Ascending aorta (tissue), 2 donors: ENCODE measurements around the gene HSPE1. TPM values are rescaled to one million over a fixed set of nuclear protein-coding genes. Genes with fewer than 3 reads are reported as not detected.

Experiments
- DNase-seq, 2 donors: peaks; one replicate each; pipeline ENCODE4 v3.0.0-alpha.2; 2019; ENCODE audit warnings: low spot score in 2 of 2
- H3K27ac ChIP-seq, 2 donors: fragments of 200-600 bp; sonication (generic); one replicate each; pipeline ENCODE4 v1.5.1; 2016 to 2017; ENCODE audit warnings: mild to moderate bottlenecking in 1 of 2
- H3K27me3 ChIP-seq: fragments of 200-600 bp; sonication (generic); one replicate; pipeline ENCODE4 v1.5.1; 2017
- H3K36me3 ChIP-seq, 2 donors: fragments of 200-600 bp; sonication (generic); one replicate each; pipeline ENCODE4 v1.5.1; 2016
- H3K4me1 ChIP-seq, 2 donors: fragments of 200-600 bp; sonication (generic); one replicate each; pipeline ENCODE4 v1.5.1; 2016 to 2017; ENCODE audit warnings: mild to moderate bottlenecking in 1 of 2
- H3K4me3 ChIP-seq, 2 donors: fragments of 200-600 bp; sonication (generic); one replicate each; pipeline ENCODE4 v1.5.1; 2016 to 2017; ENCODE audit warnings: mild to moderate bottlenecking in 1 of 2
- H3K9me3 ChIP-seq, 2 donors: fragments of 200-600 bp; sonication (generic); one replicate each; pipeline ENCODE4 v1.5.1; 2016
- intact Hi-C: fragments of 100-400 bp; cut with DNase I; formaldehyde crosslinking; loops from one replicate; pipeline ENCODE4 v1.15.1; 2023
- total RNA-seq: library from RNA; depleted of rRNA; stranded (reverse); fragments of >200 nt; gene quantifications from one replicate; pipeline ENCODE4 v1.1.0, GENCODE V29; 2016
- TF ChIP-seq, protein P1 (sequence below), 3 experiments: fragments of 200-600 bp in 2 of 3; fragments of 450-650 bp in 1 of 3; sonication (generic) in 2 of 3; IDR thresholded peaks; one replicate each; pipeline ENCODE4 v1.5.1; 2016 to 2019; ENCODE audit warnings: antibody characterized with exemption in 3 of 3, mild to moderate bottlenecking in 1 of 3, moderate library complexity in 1 of 3

Gene HSPE1
- total RNA-seq, 1 donor from 2014 or later = 72.7 TPM

DNA sequence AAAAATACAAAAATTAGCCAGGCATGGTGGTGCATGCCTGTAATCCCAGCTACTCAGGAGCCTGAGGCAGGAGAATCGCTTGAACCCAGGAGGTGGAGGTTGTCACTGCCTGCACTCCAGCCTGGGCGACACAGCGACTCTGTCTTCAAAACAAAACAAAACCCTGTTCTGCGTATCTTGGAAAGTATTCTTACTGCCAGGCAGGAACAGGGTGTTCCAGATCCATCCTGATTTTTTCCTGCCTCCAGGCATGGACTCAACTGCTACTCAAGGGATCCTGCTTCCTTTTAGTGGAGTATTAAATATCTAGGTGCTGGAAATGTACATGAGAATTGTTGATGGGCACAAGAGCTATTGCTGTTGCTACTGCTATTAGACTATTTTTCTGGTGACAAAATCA lies 12.8 kb upstream of the HSPE1 start:
- H3K27me3 ChIP-seq = no peaks in the 10 kb centered on the region
- TF ChIP-seq, protein P1, sequence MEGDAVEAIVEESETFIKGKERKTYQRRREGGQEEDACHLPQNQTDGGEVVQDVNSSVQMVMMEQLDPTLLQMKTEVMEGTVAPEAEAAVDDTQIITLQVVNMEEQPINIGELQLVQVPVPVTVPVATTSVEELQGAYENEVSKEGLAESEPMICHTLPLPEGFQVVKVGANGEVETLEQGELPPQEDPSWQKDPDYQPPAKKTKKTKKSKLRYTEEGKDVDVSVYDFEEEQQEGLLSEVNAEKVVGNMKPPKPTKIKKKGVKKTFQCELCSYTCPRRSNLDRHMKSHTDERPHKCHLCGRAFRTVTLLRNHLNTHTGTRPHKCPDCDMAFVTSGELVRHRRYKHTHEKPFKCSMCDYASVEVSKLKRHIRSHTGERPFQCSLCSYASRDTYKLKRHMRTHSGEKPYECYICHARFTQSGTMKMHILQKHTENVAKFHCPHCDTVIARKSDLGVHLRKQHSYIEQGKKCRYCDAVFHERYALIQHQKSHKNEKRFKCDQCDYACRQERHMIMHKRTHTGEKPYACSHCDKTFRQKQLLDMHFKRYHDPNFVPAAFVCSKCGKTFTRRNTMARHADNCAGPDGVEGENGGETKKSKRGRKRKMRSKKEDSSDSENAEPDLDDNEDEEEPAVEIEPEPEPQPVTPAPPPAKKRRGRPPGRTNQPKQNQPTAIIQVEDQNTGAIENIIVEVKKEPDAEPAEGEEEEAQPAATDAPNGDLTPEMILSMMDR (IDR thresholded peaks at IDR 0.05) = no peak
- H3K4me1 ChIP-seq = no peaks in the 10 kb centered on the region
- no peak for DNase-seq
- H3K4me3 ChIP-seq = no peak overlapping the region
- H3K9me3 ChIP-seq = peaks cover 8 to 19% of the 10 kb centered on the region in 2 donors
- intact Hi-C loops = no loop called here
- no peak overlapping the region for H3K27ac ChIP-seq
- peaks cover 61 to 81% of the 10 kb centered on the region in 2 donors for H3K36me3 ChIP-seq

DNA sequence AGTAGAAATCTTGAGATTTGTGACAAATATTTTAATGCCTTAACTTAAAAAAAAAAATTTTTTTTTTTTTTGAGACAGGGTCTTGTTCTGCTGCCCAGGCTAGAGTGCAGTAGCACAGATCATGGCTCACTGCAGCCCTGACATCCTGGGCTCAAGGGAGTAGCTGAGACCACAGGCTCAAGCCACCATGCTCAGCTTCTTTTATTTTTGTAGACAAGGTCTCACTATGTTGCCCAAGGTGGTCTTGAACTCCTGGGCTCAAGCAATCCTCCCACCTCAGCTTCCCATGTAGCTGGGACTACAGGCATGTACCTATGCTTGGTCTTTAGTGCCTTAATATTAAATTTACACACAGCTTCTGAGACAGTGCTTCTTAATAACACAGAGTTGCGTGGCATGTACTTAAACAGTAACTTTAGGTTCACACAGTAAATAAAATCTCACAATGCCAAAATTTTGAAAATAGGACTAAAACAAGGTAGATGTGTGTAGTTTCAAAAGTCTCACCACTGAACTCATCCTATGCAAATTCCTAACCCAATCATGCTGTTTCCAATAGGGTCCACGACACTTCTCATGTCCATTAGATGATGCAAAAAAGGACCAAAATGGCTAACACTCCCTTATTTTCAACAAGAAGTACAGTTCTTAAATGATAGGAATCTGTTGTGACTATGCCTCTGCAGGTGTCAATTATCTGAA lies 4.6 kb upstream of the HSPE1 start:
- DNase-seq = no peak
- Histone ChIP-seq H3K4me1 (peaks cover 4 to 29% of the 10 kb centered on the region in 2 donors), H3K9me3 (no peaks in the 10 kb centered on the region), H3K4me3 (no peak overlapping the region), H3K27me3 (no peaks in the 10 kb centered on the region), H3K36me3 (peaks cover 53 to 66% of the 10 kb centered on the region in 2 donors), H3K27ac (no peak overlapping the region)
- intact Hi-C loops = no loop called here
- TF ChIP-seq, protein P1 (IDR thresholded peaks at IDR 0.05) = no peak

DNA sequence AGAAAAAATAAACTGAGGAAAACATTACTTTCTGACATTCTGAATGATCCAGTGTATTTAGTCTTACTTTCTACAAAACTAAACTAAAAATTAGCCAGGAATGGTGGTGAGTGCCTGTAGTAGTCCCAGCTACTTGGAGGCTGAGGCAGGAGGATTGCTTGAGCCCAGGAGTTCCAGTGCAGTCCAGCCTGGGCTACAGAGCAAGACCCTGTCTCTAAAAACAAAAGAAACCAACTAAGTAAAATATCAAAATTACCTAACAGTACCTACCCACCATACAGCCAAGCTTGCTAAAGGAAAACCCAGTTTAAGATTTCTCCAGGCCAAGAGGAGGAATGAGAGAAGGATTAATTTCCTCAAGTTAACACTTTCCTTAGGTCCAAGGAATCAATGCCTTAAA lies 3.5 kb upstream of the HSPE1 start:
- H3K36me3 ChIP-seq = peaks cover 42 to 56% of the 10 kb centered on the region in 2 donors
- H3K27ac ChIP-seq = no peak overlapping the region
- no peak for DNase-seq
- H3K27me3 ChIP-seq = no peaks in the 10 kb centered on the region
- H3K9me3 ChIP-seq = no peaks in the 10 kb centered on the region
- no peak overlapping the region for H3K4me3 ChIP-seq
- intact Hi-C loops = no loop called here
- TF ChIP-seq, protein P1 (IDR thresholded peaks at IDR 0.05) = no peak
- H3K4me1 ChIP-seq = peaks cover 8 to 35% of the 10 kb centered on the region in 2 donors

DNA sequence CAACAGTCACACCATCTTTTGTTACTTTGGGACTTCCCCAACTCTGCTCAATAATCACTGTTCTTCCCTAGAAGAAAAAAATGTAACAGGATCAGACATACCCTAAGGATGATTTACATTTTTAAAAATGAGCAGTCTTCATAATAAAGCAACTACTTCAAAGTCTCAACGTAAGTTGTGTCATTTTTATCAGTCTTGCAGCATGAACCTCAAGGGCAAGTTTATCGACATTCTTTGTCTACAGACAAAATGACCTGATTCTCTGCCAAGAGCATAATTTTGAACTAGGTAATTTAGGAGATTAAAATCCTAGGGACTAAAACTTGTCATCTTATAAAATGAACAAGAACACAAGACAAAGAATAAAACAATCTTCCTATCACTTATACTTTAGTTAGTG lies 2.9 kb upstream of the HSPE1 start:
- TF ChIP-seq, protein P1 (IDR thresholded peaks at IDR 0.05) = no peak
- H3K27ac ChIP-seq = no peak overlapping the region
- H3K4me3 ChIP-seq = peak overlapping the region in 1 of 2 donors; percentile 94
- no peaks in the 10 kb centered on the region for H3K9me3 ChIP-seq
- no peaks in the 10 kb centered on the region for H3K27me3 ChIP-seq
- peaks cover 35 to 55% of the 10 kb centered on the region in 2 donors for H3K36me3 ChIP-seq
- no peak for DNase-seq
- intact Hi-C loops = no loop called here
- peaks cover 11 to 40% of the 10 kb centered on the region in 2 donors for H3K4me1 ChIP-seq

DNA sequence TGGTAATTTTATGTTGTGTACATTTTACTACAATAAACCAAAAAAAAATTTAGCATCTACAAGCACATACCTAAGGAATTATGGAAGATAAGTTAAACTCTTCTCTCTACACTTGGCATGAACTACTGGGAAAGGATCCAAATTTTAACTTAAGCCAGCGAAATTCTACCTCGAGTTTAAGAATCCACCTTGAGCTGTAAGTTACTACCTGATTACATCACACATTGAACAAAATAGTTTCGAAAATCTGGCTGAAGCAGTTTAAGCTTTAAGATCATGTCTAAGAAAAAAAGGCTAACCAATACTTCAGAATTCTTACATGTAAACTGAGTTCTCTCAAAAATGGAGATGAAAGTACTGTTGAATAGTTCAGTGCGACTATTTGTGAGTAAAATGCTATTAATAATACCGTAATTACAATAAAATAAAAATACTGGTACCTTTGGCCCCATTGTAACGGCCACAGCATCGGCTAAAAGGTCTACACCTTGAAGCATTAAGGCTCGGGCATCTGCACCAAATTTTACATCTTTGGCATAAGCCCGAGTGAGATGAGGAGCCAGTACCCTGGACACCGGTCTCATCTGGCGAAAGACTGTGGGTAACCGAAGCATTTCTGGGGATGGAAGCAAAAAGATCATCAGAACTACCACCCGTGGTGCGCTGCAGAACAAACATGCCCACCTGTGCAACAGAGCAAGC lies 1.8 kb upstream of the HSPE1 start:
- intact Hi-C loops = no loop called here
- TF ChIP-seq, protein P1 (IDR thresholded peaks at IDR 0.05) = no peak
- H3K9me3 ChIP-seq = no peaks in the 10 kb centered on the region
- DNase-seq = no peak
- peaks cover 11 to 42% of the 10 kb centered on the region in 2 donors for H3K4me1 ChIP-seq
- peaks cover 26 to 48% of the 10 kb centered on the region in 2 donors for H3K36me3 ChIP-seq
- no peaks in the 10 kb centered on the region for H3K27me3 ChIP-seq
- H3K27ac ChIP-seq = peak overlapping the region; percentile 97 to 98
- H3K4me3 ChIP-seq = peak overlapping the region; percentile 94 to 98
